VCaP (cell line): Measurements from ENCODE around the gene INTS14.
A peak's percentile ranks its signal among the peaks of the same experiment; 100 is the strongest.

Experiments used
- H3K27ac ChIP-seq: fragments of 450-650 bp; 2 replicates; pipeline ENCODE4 v1.5.1; 2017
- TF ChIP-seq, protein P1 (sequence below): fragments of 450-650 bp; conservative IDR thresholded peaks from 2 replicates; pipeline ENCODE4 v1.5.1; 2017; ENCODE audit warnings: mild to moderate bottlenecking, moderate library complexity

The INTS14 gene

DNA sequence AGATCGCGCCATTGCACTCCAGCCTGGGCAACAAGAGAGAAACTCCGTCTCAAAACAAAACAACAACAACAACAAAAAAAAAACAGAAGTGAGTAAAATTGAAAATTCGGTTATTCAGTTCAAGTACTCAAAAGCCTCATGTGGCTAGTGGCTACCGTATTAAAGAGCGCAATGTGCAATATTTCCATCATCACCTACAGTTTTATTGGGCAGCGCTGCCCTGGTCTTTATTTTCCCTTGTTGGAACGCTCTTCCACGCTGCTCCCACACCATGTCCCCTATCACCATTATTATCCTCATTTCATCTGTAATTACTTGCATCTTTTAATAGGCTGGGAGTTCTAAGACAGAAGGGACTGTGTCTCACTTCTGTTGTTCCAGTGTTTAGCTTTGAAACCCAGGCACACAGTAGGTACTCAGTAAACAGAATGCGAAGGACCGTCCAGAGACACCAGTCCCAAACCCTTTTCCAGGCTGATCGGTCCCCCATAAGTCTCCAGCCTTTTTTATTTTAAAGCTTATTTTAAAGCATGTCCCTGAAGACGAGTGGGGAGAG lies 81.1 kb downstream of the INTS14 start:
- peak overlapping the region; percentile 94 for H3K27ac ChIP-seq
- TF ChIP-seq, protein P1, sequence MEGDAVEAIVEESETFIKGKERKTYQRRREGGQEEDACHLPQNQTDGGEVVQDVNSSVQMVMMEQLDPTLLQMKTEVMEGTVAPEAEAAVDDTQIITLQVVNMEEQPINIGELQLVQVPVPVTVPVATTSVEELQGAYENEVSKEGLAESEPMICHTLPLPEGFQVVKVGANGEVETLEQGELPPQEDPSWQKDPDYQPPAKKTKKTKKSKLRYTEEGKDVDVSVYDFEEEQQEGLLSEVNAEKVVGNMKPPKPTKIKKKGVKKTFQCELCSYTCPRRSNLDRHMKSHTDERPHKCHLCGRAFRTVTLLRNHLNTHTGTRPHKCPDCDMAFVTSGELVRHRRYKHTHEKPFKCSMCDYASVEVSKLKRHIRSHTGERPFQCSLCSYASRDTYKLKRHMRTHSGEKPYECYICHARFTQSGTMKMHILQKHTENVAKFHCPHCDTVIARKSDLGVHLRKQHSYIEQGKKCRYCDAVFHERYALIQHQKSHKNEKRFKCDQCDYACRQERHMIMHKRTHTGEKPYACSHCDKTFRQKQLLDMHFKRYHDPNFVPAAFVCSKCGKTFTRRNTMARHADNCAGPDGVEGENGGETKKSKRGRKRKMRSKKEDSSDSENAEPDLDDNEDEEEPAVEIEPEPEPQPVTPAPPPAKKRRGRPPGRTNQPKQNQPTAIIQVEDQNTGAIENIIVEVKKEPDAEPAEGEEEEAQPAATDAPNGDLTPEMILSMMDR, result no peak
